Measurements from ENCODE around the gene TLK2.

Gene TLK2

DNA sequence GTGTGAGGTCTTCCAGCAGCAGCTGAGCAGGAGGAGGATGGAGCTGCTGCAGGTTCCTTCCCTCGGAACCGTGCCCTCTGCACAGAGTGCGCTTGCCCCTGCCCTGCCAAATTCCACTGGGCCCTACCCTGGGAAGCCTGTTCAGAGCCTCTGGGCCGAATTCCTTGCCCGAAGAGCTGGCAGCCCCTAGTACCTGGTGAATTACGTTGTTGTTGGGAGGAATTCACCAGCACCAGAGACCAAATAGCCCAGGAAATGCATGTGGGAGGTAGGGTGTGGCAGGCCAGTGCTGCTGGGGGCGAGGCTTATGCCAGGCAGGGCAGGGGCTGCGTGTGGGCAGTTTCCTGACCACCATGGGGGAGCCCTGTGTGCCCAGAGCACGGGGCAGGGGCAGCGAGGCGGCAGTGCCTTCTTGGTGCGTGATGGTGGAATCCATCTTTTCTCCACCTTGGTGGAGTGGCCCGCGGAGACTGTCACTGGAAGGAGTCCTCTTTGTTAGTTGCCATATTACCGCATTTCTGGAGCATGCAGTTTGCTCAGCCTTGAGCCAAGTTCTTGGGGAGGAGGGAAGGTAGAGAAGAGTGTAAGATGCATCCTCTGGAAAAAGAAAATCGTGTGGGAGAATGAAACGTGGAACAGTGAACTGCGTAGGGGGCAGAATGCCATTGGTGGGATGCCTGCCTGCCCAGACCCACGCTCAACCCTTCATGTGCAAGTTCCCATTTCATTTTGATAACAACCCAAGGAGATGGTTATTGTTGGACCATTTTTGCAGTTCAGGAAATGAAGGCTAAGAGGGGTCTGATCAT lies 151.1 kb downstream of the TLK2 start:
- no peak for DNase-seq

DNA sequence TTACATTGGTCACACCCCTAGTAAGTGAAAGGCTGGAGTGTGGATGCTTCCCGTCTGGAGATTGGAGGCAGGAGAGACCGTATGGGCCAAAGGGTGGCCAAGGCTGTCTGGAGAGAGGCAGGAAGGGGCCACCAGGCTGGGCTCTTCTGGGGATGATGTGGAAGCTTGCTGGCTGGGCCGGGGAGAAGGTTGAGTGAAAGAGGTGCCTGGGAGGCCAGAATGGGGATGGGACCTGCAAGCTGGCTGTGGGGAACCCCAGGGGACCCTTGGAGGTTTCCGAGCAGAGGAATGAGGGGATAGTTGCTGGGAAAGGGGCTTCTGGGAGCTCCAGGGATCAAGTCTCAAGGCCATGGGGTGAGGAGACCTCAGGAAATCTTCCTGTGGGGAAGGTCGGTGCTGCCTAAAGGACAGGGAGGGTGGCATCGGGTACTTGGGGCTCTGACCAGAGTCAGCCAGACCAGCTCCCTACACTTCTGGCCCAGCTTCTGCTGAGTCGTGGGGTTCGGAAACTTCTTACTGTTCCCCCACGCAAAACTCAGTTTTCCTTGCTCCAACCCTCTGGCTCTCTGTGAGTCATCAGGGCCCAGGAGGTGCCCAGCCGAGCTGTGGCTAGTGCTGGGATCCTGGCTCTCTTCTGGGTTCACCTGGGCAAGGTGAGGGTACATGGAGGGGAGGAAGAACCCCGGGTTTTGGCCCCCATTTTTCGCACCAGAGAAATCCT lies 151.9 kb downstream of the TLK2 start:
- DNase-seq = no peak

GRCh38 chr17:62631086-62631935 lies 152.7 kb downstream of the TLK2 start:
- no peak for DNase-seq

DNA sequence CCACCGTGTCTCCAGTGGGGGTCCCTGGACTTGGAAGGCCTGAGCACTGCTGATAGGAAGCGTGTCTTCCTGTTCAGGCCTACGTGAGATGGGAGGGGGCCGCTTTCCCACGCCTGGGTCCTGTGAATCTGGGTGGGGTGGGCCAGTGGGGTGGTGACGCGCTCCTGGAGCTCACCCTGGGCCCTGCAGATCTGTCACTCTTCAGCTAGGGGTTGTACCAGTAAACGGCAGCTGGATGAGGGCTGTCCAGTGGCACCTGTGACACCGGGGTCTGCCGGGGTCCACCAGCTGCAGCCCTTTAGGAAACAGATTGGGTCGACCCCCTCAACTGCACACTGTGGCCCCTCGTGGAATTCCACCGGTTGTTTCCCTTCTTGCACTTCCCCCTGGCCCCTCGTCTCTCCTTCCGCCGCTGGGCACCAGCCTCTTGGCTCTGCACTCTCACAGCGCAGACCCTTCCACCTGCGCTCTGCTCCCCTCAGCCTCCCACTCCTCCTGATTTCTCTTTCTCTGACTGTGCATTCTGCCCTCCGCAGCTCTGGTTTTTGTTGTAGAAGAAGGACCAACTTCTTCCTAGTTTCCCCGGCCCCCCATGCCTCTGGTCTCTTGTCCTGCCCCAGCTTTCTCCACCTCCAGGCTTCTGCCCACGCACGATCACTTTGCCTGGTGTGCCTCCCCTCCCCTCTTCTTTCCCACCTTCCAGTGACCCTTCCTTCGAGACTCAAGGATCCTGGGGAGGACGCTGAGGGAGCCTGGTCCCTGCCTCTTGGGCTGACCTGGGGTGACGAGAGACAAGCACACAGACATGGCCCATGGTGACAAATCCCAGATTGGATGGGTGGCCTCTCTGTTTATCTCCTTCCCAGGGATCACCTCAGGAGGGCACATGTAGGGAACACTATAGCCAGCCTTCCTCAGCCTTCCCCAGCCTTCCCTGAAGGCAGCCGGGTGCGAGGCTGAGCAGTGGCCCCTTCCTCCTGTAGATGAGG lies 153.6 kb downstream of the TLK2 start:
- no peak for DNase-seq

- no peak for DNase-seq
These were observed 159.2 kb downstream of the TLK2 start for GRCh38 chr17:62637809-62638208.

DNA sequence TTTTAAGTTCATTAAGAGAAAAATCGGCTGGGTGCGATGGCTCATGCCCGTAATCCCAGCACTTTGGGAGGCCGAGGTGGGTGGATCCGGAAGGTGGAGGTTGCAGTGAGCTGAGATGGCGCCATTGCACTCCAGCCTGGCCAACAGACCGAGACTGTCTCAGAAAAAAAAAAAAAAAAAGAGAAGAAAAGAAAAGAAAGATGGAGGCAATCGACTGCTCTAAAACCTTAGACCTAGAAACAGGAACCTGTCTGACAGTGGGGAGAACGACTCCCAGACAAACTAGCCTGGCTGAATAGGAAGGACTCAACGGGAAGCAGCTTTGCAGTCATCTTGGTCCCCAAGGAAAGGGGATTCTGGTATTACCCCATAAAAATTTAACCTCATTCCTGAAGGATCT lies 162.5 kb downstream of the TLK2 start:
- DNase-seq = no peak

DNA sequence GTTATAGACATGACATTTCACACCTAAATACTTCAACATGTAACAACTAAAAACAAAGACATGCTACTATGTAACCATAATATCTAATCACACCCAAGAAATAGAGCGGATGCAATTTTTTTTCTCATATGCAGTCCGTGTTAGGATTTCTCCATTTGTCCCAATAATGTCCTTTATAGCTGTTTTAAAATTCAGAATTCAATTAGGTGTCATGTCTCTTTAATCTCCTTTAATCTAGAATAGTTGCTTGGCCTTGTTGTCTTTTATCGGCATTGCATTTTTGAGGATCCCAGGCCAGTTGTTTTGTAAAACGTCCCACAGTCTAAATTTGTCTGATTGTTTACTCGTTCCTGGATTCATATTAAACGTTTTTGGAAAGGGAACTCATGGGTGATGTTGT lies 163.3 kb downstream of the TLK2 start:
- no peak for DNase-seq

- DNase-seq = no peak
These were observed 164.9 kb downstream of the TLK2 start for GRCh38 chr17:62643496-62643895.

GRCh38 chr17:62644487-62645173 lies 166.0 kb downstream of the TLK2 start:
- DNase-seq = no peak

DNA sequence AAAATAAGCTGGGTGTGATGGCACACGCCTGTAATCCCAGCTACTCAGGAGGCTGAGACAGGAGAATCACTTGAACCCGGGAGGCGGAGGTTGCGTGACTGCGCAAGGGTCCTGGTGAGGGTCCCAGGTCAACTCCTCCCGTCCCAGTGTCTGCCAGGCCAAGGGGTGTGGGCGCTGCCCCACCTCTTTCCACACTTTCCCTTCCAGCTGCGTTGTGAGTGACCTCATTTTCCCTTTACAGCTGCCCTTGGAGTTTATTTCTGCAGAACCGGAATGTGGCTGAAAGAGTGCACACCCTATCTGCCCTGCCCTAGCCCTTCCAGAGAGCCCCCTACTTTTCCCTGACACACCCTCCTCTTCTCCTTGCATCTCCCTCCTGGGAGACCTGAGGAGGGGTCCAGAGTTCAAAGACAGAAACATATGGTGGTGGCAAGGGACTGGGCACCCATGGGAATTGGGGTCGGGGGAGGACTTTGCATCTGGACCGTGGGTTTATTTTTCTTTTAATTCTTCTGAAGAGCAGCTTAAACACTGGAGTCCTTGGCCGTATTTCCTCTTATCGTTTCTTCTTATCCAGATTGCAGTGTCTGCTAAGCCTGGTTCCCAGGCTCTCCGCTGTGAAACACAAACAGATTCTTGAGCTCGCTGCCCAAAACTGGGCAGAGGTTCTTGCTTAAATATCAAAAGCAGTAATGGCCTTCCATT lies 169.8 kb downstream of the TLK2 start:
- no peak for DNase-seq

- DNase-seq = no peak
These were observed 170.3 kb downstream of the TLK2 start for GRCh38 chr17:62648956-62649294.

GRCh38 chr17:62649570-62649969 lies 170.9 kb downstream of the TLK2 start:
- no peak for DNase-seq

DNA sequence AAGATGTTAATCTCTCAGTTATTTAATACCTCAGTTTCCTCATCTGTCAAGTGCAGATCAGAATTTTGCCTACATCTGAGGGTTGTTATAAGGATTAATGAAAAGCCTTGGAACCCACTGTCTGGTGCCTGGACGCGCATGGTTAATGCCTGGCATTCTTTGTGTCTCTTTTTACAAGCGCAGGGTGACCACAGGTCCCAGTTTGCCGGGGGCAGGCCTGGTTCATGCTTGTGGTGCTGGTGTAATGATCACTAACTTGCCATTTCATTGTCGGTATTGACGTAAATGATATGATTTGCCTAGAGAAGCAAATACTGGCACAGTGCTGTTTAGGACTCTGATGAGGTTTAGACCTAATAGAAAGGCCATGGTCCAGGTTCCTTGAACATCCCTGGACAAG lies 172.0 kb downstream of the TLK2 start:
- no peak for DNase-seq

DNA sequence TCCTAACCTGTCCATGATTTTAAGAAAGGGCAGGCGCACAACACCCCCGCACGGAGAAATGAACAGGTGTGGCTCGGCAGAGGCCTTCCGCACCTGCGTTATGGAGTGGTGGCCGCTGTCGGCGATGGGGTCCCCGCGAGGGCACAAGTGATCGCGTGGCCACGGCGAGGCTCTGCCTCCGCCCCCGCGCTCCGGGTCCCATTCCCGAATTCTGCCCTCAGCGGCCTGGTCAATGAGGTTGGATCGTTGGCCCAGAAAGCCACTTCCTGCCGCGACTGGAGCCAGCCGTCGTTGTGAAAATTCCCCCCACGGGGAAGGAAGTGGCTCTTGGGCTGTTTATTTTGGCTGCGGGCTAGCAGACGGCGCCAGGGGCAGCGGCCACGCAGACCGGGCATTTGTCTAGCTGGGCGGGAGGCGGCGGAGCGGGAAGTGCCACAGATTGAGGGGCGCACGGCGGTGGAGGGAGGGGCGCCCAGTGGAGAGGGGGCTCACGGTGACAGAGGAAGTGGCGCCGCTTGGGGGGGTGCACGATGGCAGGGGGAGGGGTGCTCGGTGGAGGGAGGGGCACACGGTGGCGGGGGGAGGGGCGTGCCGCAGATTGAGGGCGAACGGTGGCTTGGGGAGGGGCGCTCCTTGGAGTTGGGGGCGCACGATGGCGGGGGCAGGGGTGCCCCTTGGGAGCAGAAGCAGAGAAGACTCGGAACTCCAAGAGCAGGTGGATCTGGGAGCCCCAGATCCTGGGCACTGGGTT lies 173.8 kb downstream of the TLK2 start:
- DNase-seq = peak; percentile 82

DNA sequence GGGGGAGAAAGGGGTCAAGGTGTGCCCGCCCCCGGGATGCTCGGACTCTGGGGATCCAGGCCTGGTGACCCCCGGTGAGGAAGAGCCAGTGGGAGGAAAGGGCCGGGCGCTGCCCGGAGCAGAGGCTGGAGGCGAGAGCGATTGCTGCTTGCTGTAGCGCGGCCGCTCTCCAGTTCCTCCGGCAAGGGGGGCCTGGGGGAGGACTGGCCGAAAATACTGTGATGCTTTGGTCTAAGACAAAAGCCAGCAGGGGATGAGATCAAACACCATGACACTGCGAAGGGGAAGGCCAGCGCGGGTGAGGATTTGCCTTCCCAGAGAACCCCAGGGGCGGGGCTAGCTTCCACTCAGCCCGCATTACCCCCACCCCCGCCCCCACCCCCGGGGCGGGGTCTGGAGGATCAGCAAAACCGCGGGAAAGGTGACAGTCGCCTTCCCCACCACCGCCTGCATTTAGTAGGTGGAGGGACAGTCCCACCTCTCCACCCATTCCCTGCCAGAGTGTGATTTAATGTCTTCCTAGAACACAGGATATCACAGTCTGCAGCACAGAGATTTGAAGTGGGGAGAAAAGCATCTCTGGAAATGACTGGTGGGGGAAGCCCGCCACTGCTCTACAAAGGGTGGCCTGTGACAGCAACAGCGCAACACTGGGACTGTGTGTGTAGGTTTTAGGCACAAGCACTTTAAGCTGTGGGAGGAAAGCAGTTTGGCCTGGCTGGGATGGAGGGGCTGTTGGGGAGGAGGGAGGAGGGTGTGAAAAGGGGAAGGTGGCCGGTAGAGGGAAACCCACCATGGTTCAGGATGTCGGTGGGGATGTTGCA lies 174.6 kb downstream of the TLK2 start:
- DNase-seq = peak; percentile 72

DNA sequence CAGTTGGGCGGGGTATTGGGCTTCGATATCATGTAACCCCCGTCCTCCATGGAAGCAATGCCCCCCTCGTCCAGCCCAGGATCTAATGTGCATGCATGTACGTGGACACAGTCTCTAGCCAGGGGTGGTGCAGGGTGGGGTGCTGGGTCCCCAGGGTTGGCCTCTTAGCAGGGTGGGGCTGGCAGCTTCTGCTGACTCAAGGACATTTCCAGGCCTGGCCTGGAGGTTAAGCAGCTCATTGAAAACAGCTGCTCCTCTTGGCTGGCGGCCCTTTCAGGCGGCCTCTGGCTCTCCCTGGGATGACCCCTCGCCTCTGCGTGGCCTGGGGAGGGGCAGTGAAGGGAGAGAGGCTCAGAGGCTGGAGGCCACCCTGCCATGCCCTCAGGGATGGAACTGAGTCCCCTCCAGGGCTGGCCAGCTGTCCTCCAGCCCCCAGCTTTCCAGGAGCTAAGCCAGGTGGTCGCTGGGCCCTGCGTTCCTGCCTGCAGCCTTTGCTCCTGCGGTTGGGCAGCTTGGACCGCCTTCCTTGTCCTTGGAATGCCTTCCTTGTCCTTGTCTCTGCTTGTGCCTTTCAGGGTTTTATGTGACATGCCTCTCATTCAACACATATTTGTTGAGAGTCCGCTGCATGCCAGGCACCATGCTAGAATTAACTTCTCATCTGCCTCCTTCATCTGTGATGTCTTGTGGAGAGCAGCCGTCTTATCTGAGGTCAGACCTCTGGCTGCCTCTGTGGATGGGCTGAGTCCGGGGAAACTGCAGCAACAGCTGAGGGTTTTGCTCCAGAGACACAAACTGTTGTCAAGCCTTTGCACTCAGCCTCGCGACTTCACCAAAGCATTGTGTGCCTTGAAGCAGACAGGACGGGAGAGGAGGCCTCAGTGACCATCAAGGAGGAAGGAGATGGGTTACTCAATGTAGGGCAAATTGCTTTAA lies 175.5 kb downstream of the TLK2 start:
- peak; percentile 41 for DNase-seq

DNA sequence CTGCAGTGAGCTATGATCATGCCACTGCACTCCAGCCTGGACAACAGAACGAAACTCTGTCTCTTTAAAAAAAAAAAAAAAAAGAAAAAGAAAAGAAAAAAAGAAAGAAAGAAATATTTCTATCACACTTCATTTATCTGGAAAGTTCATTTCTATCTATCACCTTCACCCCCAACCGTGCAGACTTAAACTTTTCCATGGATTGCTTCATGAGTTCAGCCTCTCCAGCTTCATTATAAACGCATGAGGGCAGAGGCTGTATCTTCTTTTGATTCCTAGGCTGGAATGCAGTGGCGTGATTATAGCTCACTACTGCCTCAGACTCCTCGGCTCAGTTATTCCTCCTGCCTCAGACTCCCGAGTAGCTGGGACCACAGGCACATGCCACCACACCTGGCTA lies 177.0 kb downstream of the TLK2 start:
- no peak for DNase-seq

- no peak for DNase-seq
These were observed 177.8 kb downstream of the TLK2 start for GRCh38 chr17:62656446-62656845.
